ENCODE data around the gene ARID4B. TPM values are rescaled to one million over a fixed set of nuclear protein-coding genes. Genes with fewer than 3 reads are reported as not detected.
"Not testable (repeated sequence)": the region's sequence is repeated elsewhere in the genome, so short reads cannot be mapped to it uniquely, and the experiment has no call there.

ARID4B gene
- total RNA-seq, result 10 to 100 TPM; 18.4 to 22.4 (median 21.1) TPM
- 10.8 TPM for polyA plus RNA-seq
- long read RNA-seq, donor 1, full-length matches to known transcripts, result 14 of 66 reads
- long read RNA-seq, donor 1, partial matches to known transcripts, result 46 of 66 reads
- long read RNA-seq, donor 1, other reads (novel, unspliced or antisense), result 6 of 66 reads
- long read RNA-seq, donor 2, partial matches to known transcripts, result 4 of 5 reads
- long read RNA-seq, donor 2, other reads (novel, unspliced or antisense), result 1 of 5 reads
- long read RNA-seq, donor 3, transcript ARID4B-208 (11 exons, 2,315 nt), result major isoform, 8 of 56 reads
- long read RNA-seq, donor 3, partial matches to known transcripts, result 44 of 56 reads
- long read RNA-seq, donor 3, other reads (novel, unspliced or antisense), result 3 of 56 reads
- long read RNA-seq, donor 4, full-length matches to known transcripts, result 1 of 5 reads
- long read RNA-seq, donor 4, partial matches to known transcripts, result 2 of 5 reads
- long read RNA-seq, donor 4, other reads (novel, unspliced or antisense), result 2 of 5 reads

GRCh38 chr1:235327559-235328270, at the start of gene ARID4B:
TSS of gene ARID4B (minus strand) at chr1:235328179. CDS start at chr1:235326919, 1,260 bp downstream.
- H3K27me3 ChIP-seq (ENCODE audit: control insufficient read depth, insufficient read depth), result no peaks in the 10 kb centered on the region
- intact Hi-C loops (cut with DNase I), result loop anchor here in 1 of 4 donors (10.0 kb wide), 1 partner anchor 53 kb away; no protein-coding TSS in a partner anchor
- peak within 1 kb of the TSS; percentile 98 for H3K27ac ChIP-seq (ENCODE audit: low read length)
- peak within 1 kb of the TSS; percentile 97 for H3K4me3 ChIP-seq (ENCODE audit: low read length)
- DNase-seq (peak; percentile 86 to 92 (median 92)), ATAC-seq (peak; percentile 18 to 34)
- no peaks in the 10 kb centered on the region for H3K9me3 ChIP-seq (ENCODE audit: control insufficient read depth, low read length)
- WGBS, result under 1% methylated on average over 58 of the region's 58 CpGs
- H3K4me1 ChIP-seq (ENCODE audit: control insufficient read depth, insufficient read depth, low read length), result no peaks in the 10 kb centered on the region

GRCh38 chr1:235375919-235376605, 48.1 kb upstream of the ARID4B start:
- WGBS, result 97% methylated on average over 6 of the region's 6 CpGs
- Histone ChIP-seq H3K4me3 (ENCODE audit: low read length) (no peak overlapping the region), H3K9me3 (ENCODE audit: control insufficient read depth, low read length) (no peaks in the 10 kb centered on the region), H3K4me1 (ENCODE audit: control insufficient read depth, insufficient read depth, low read length) (no peaks in the 10 kb centered on the region), H3K27me3 (ENCODE audit: control insufficient read depth, insufficient read depth) (no peaks in the 10 kb centered on the region), H3K27ac (ENCODE audit: low read length) (no peak overlapping the region)
- intact Hi-C loops (cut with DNase I), result no loop called here
- DNase-seq (no peak), ATAC-seq (no peak)

GRCh38 chr1:235369802-235370201, 41.8 kb upstream of the ARID4B start:
- Histone ChIP-seq H3K4me3 (ENCODE audit: low read length) (no peak overlapping the region), H3K4me1 (ENCODE audit: control insufficient read depth, insufficient read depth, low read length) (no peaks in the 10 kb centered on the region), H3K27ac (ENCODE audit: low read length) (no peak overlapping the region), H3K9me3 (ENCODE audit: control insufficient read depth, low read length) (no peaks in the 10 kb centered on the region), H3K27me3 (ENCODE audit: control insufficient read depth, insufficient read depth) (no peaks in the 10 kb centered on the region)
- ATAC-seq (no peak), DNase-seq (no peak)
- intact Hi-C loops (cut with DNase I), result no loop called here
- 91% methylated on average over 5 of the region's 5 CpGs for WGBS

GRCh38 chr1:235368428-235368827, 40.4 kb upstream of the ARID4B start:
- 78% methylated on average over 5 of the region's 5 CpGs for WGBS
- Histone ChIP-seq H3K4me3 (ENCODE audit: low read length) (no peak overlapping the region), H3K27ac (ENCODE audit: low read length) (no peak overlapping the region), H3K9me3 (ENCODE audit: control insufficient read depth, low read length) (no peaks in the 10 kb centered on the region), H3K4me1 (ENCODE audit: control insufficient read depth, insufficient read depth, low read length) (no peaks in the 10 kb centered on the region), H3K27me3 (ENCODE audit: control insufficient read depth, insufficient read depth) (no peaks in the 10 kb centered on the region)
- ATAC-seq (no peak), DNase-seq (no peak)
- intact Hi-C loops (cut with DNase I), result no loop called here

- DNase-seq, result peak; percentile 98 to 99 (median 98)
- H3K27me3 ChIP-seq (ENCODE audit: control insufficient read depth, insufficient read depth), result no peaks in the 10 kb centered on the region
- no peaks in the 10 kb centered on the region for H3K4me1 ChIP-seq (ENCODE audit: control insufficient read depth, insufficient read depth, low read length)
- WGBS, result under 1% methylated on average over 38 of the region's 38 CpGs
- intact Hi-C loops (cut with DNase I), result no loop called here
- H3K27ac ChIP-seq (ENCODE audit: low read length), result peak within 1 kb of the TSS; percentile 97
- ATAC-seq, result peak; percentile 100
- peak within 1 kb of the TSS; percentile 91 for H3K4me3 ChIP-seq (ENCODE audit: low read length)
- no peaks in the 10 kb centered on the region for H3K9me3 ChIP-seq (ENCODE audit: control insufficient read depth, low read length)
These were observed 39.3 kb upstream of the ARID4B start, which contains the start of gene TBCE for GRCh38 chr1:235367000-235367908. TSS of gene TBCE (plus strand) at chr1:235367427. CDS start at chr1:235380050, 12,623 bp downstream.

GRCh38 chr1:235366286-235366685, 38.3 kb upstream of the ARID4B start:
- Histone ChIP-seq H3K9me3 (ENCODE audit: control insufficient read depth, low read length) (no peaks in the 10 kb centered on the region), H3K27me3 (ENCODE audit: control insufficient read depth, insufficient read depth) (no peaks in the 10 kb centered on the region), H3K4me1 (ENCODE audit: control insufficient read depth, insufficient read depth, low read length) (no peaks in the 10 kb centered on the region), H3K4me3 (ENCODE audit: low read length) (no peak overlapping the region), H3K27ac (ENCODE audit: low read length) (no peak overlapping the region)
- intact Hi-C loops (cut with DNase I), result no loop called here
- WGBS, result 80% methylated on average over 5 of the region's 5 CpGs
- ATAC-seq (no peak), DNase-seq (no peak)

GRCh38 chr1:235364189-235364588, 36.2 kb upstream of the ARID4B start:
- DNase-seq; ATAC-seq; intact Hi-C loops (cut with DNase I); H3K4me3 ChIP-seq (ENCODE audit: low read length); H3K27me3 ChIP-seq (ENCODE audit: control insufficient read depth, insufficient read depth); H3K4me1 ChIP-seq (ENCODE audit: control insufficient read depth, insufficient read depth, low read length); H3K9me3 ChIP-seq (ENCODE audit: control insufficient read depth, low read length); H3K27ac ChIP-seq (ENCODE audit: low read length): not testable (repeated sequence)
- WGBS, result 94% methylated on average over 9 of the region's 9 CpGs

- ATAC-seq (no peak), DNase-seq (no peak)
- Histone ChIP-seq H3K4me1 (ENCODE audit: control insufficient read depth, insufficient read depth, low read length) (no peaks in the 10 kb centered on the region), H3K4me3 (ENCODE audit: low read length) (no peak overlapping the region), H3K9me3 (ENCODE audit: control insufficient read depth, low read length) (no peaks in the 10 kb centered on the region), H3K27me3 (ENCODE audit: control insufficient read depth, insufficient read depth) (no peaks in the 10 kb centered on the region), H3K27ac (ENCODE audit: low read length) (no peak overlapping the region)
- intact Hi-C loops (cut with DNase I), result loop anchor here in 1 of 4 donors (10.0 kb wide), 1 partner anchor 64 kb away; no protein-coding TSS in a partner anchor
- WGBS, result 74% methylated on average over 3 of the region's 3 CpGs
These were observed 30.9 kb upstream of the ARID4B start for GRCh38 chr1:235358899-235359298.

GRCh38 chr1:235357485-235358373, 29.8 kb upstream of the ARID4B start:
- no peaks in the 10 kb centered on the region for H3K4me1 ChIP-seq (ENCODE audit: control insufficient read depth, insufficient read depth, low read length)
- no peak for DNase-seq
- no peak overlapping the region for H3K4me3 ChIP-seq (ENCODE audit: low read length)
- 70% methylated on average over 11 of the region's 11 CpGs for WGBS
- intact Hi-C loops (cut with DNase I), result loop anchor here in 1 of 4 donors (10.0 kb wide), 1 partner anchor 63 kb away; no protein-coding TSS in a partner anchor
- ATAC-seq, result no peak
- H3K27me3 ChIP-seq (ENCODE audit: control insufficient read depth, insufficient read depth), result no peaks in the 10 kb centered on the region
- H3K27ac ChIP-seq (ENCODE audit: low read length), result no peak overlapping the region
- H3K9me3 ChIP-seq (ENCODE audit: control insufficient read depth, low read length), result no peaks in the 10 kb centered on the region
